A673 (cell line): ENCODE data around the gene KCNH3. TPM values are rescaled to one million over a fixed set of nuclear protein-coding genes. Genes with fewer than 3 reads are reported as not detected.

ENCODE experiments used
- BruUV-seq: library from RNA; stranded (reverse); fragments of 400-500 nt; replicated peaks from 2 replicates; lab custom pipeline; 2021; lab: Mats Ljungman, UMichigan
- CTCF ChIA-PET: fragments of 300-600 bp; sonication (Branson Sonifier 250); formaldehyde crosslinking; loops from one replicate; lab custom pipeline; 2022; ENCODE audit warnings: antibody characterized with exemption; lab: Charles Lee
- POLR2A ChIA-PET: fragments of 300-600 bp; sonication (Branson Sonifier 250); formaldehyde crosslinking; loops from one replicate; lab custom pipeline; 2022; ENCODE audit warnings: antibody characterized with exemption; ENCODE audit not compliant: low non-redundant PET; lab: Charles Lee
- DNase-seq: peaks from one replicate; pipeline ENCODE4 v3.0.0-alpha.2; 2015; ENCODE audit warnings: low spot score
- H3K27ac ChIP-seq: fragments of 200-600 bp; sonication (generic); 2 replicates; pipeline ENCODE4 v1.5.1; 2016; ENCODE audit warnings: mixed run types, low read depth, mild to moderate bottlenecking, mixed read lengths, antibody characterized with exemption, low read length; ENCODE audit not compliant: poor library complexity, severe bottlenecking
- H3K27me3 ChIP-seq: fragments of 200-600 bp; sonication (generic); replicated peaks from 2 replicates; pipeline ENCODE4 v1.6.1; 2017; ENCODE audit warnings: mixed run types, low read depth, mild to moderate bottlenecking, mixed read lengths, antibody characterized with exemption, low read length; ENCODE audit not compliant: insufficient read depth, poor library complexity
- H3K36me3 ChIP-seq: fragments of 200-600 bp; sonication (generic); 2 replicates; pipeline ENCODE4 v1.6.1; 2016; ENCODE audit warnings: mixed run types, mild to moderate bottlenecking, mixed read lengths, antibody characterized with exemption, low read length; ENCODE audit not compliant: insufficient read depth, poor library complexity, severe bottlenecking
- H3K4me1 ChIP-seq: fragments of 200-600 bp; sonication (generic); 2 replicates; pipeline ENCODE4 v1.6.1; 2017; ENCODE audit warnings: mixed run types, mild to moderate bottlenecking, mixed read lengths, antibody characterized with exemption, low read length; ENCODE audit not compliant: insufficient read depth, poor library complexity, severe bottlenecking
- H3K4me3 ChIP-seq: fragments of 200-600 bp; sonication (generic); 2 replicates; pipeline ENCODE4 v1.5.1; 2016; ENCODE audit warnings: low read depth, mixed run types, mild to moderate bottlenecking, mixed read lengths, low read length; ENCODE audit not compliant: poor library complexity, severe bottlenecking
- H3K9me3 ChIP-seq: fragments of 200-600 bp; sonication (generic); 2 replicates; pipeline ENCODE4 v1.6.1; 2016; ENCODE audit warnings: mixed run types, low read depth, mild to moderate bottlenecking, mixed read lengths, antibody characterized with exemption, low read length; ENCODE audit not compliant: poor library complexity, severe bottlenecking
- CTCF ChIP-seq: fragments of 300-800, 200-600 bp; sonication (generic); conservative IDR thresholded peaks from 2 replicates; pipeline ENCODE4 v1.5.1; 2017; ENCODE audit warnings: low read depth, mild to moderate bottlenecking, antibody characterized with exemption, low read length, moderate library complexity, mixed read lengths
- EZH2 ChIP-seq: fragments of 200-600 bp; sonication (generic); IDR thresholded peaks from 2 replicates; pipeline ENCODE4 v1.6.1; 2017; ENCODE audit warnings: borderline replicate concordance, low read depth, mild to moderate bottlenecking, mixed read lengths, antibody characterized with exemption, low read length; ENCODE audit not compliant: poor library complexity, severe bottlenecking
- intact Hi-C: fragments of 100-400 bp; cut with micrococcal nuclease; formaldehyde crosslinking; loops from one replicate; pipeline ENCODE4 v1.10.0; 2022; ENCODE audit not compliant: unreplicated experiment
- total RNA-seq: library from RNA; stranded (reverse); gene quantifications from 2 replicates; pipeline ENCODE4 v1.2.3, GENCODE V29; 2021

Gene KCNH3
- total RNA-seq, 1 experiment from 2014 or later, result 4.0 TPM

- H3K9me3 ChIP-seq, result no peaks in the 10 kb centered on the region
- H3K4me3 ChIP-seq, result no peak overlapping the region
- TF ChIP-seq EZH2 (no peak), CTCF (no peak)
- BruUV-seq, result no TSS peak
- CTCF ChIA-PET, result no interaction called here
- DNase-seq, result no peak
- peaks cover 4% of the 10 kb centered on the region for H3K4me1 ChIP-seq
- intact Hi-C loops, result no loop called here
- H3K36me3 ChIP-seq, result no peaks in the 10 kb centered on the region
- no peaks in the 10 kb centered on the region for H3K27me3 ChIP-seq
- H3K27ac ChIP-seq, result no peak overlapping the region
- POLR2A ChIA-PET, result no interaction called here
Observed at GRCh38 chr12:49542592-49543160, 3.8 kb downstream of the KCNH3 start.

GRCh38 chr12:49543221-49543913, 4.5 kb downstream of the KCNH3 start:
- Histone ChIP-seq H3K27me3 (no peaks in the 10 kb centered on the region), H3K27ac (no peak overlapping the region), H3K36me3 (no peaks in the 10 kb centered on the region), H3K4me3 (no peak overlapping the region), H3K9me3 (no peaks in the 10 kb centered on the region), H3K4me1 (peaks cover 4% of the 10 kb centered on the region)
- intact Hi-C loops, result no loop called here
- TF ChIP-seq EZH2, result no peak
- no peak for TF ChIP-seq CTCF
- ChIA-PET POLR2A (no interaction called here), CTCF (no interaction called here)
- no peak for DNase-seq
- BruUV-seq, result no TSS peak

DNA sequence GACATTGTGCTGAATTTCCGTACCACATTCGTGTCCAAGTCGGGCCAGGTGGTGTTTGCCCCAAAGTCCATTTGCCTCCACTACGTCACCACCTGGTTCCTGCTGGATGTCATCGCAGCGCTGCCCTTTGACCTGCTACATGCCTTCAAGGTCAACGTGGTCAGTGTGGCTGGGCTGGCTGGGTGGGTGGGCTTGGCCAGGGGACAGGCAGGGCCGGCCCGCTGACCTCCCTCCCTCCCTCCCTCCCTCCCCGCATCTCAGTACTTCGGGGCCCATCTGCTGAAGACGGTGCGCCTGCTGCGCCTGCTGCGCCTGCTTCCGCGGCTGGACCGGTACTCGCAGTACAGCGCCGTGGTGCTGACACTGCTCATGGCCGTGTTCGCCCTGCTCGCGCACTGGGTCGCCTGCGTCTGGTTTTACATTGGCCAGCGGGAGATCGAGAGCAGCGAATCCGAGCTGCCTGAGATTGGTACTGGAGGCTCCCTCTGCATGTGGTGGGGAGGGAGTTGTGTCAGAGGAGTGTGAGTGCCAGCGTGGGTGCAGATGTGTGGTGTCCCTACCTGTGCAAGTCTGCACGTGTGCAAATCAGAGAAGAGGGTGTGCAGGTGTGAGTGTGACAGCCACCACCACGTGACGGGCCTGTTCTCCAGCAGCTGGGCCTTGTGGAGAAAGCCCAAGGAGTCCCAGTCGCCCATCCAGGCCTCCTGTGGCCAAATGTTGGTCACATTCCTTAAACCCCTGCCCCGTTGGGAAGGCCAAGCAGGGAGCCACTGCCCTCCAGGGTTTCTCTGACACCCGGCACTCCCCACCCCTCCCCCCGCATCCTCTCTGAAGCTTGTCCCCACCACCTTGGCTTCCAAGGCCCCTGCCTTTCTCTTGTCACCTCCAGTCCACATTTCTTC, 5.3 kb downstream of the KCNH3 start:
- H3K9me3 ChIP-seq, result no peaks in the 10 kb centered on the region
- H3K4me1 ChIP-seq, result peaks cover 4% of the 10 kb centered on the region
- POLR2A ChIA-PET, result no interaction called here
- no peak overlapping the region for H3K27ac ChIP-seq
- H3K27me3 ChIP-seq, result no peaks in the 10 kb centered on the region
- CTCF ChIA-PET, result no interaction called here
- no peaks in the 10 kb centered on the region for H3K36me3 ChIP-seq
- TF ChIP-seq EZH2 (no peak), CTCF (no peak)
- no TSS peak for BruUV-seq
- H3K4me3 ChIP-seq, result no peak overlapping the region
- no peak for DNase-seq
- intact Hi-C loops, result no loop called here
